HCT116 (cell line): ENCODE measurements around the gene KCNN3. TPM values are rescaled to one million over a fixed set of nuclear protein-coding genes. Genes with fewer than 3 reads are reported as not detected.

Experiments used
- ATAC-seq: fragments of 200-7000 bp; cut with Tn5 transposase; 2 replicates; pipeline ENCODE4 v1.9.1; 2020; ENCODE audit warnings: mild to moderate bottlenecking, moderate library complexity
- BruUV-seq: library from RNA; stranded (reverse); fragments of 400-500 nt; replicated peaks from 2 replicates; lab custom pipeline; 2021; lab: Mats Ljungman, UMichigan
- CTCF ChIA-PET: fragments of 300-600 bp; sonication (Branson Sonifier 250); formaldehyde crosslinking; loops from one replicate; lab custom pipeline; 2021; ENCODE audit warnings: antibody characterized with exemption; lab: Charles Lee
- POLR2A ChIA-PET: fragments of 300-600, 350-600 bp; sonication (Branson Sonifier 250); formaldehyde crosslinking; loops from one replicate; lab custom pipeline; 2021; ENCODE audit warnings: antibody characterized with exemption; lab: Charles Lee
- RAD21 ChIA-PET, 2 experiments: fragments of 300-600 bp; sonication (Branson Sonifier 250); formaldehyde crosslinking; loops; one replicate each; lab custom pipeline; 2023; ENCODE audit warnings: low total read pairs in 2 of 2; ENCODE audit not compliant: uncharacterized antibody in 2 of 2, unreplicated experiment in 2 of 2, low non-redundant PET in 1 of 2; lab: Charles Lee
- DNase-seq: peaks from one replicate; pipeline ENCODE4 v3.0.0-alpha.2; 2010; ENCODE audit warnings: low read depth, low spot score
- H2AFZ ChIP-seq: fragments of 200-600 bp; shearing (Covaris generic), sonication (generic); 2 replicates; pipeline ENCODE4 v1.6.1; 2017; ENCODE audit warnings: low read depth, mixed run types, mixed read lengths, antibody characterized with exemption, low read length; ENCODE audit not compliant: poor library complexity, severe bottlenecking
- H3K27ac ChIP-seq: 2 replicates; pipeline ENCODE4 v1.5.1; 2012; ENCODE audit warnings: low read depth, low read length
- H3K27me3 ChIP-seq: fragments of 200-600 bp; sonication (generic); 2 replicates; pipeline ENCODE4 v1.6.1; 2016; ENCODE audit warnings: mixed run types, low read length, mixed read lengths; ENCODE audit not compliant: insufficient read depth
- H3K36me3 ChIP-seq, 2 experiments: fragments of 200-500 bp in 1 of 2; fragments of 200-600 bp in 1 of 2; sonication (Bioruptor generic) in 1 of 2; sonication (generic) in 1 of 2; 2 replicates each; pipeline versions ENCODE4 v1.5.1 to v1.6.1; 2014 to 2016; ENCODE audit warnings: low read length in 2 of 2, inconsistent platforms in 1 of 2, mixed read lengths in 1 of 2, mixed run types in 1 of 2; ENCODE audit not compliant: insufficient read depth in 2 of 2, control insufficient read depth in 1 of 2
- H3K4me1 ChIP-seq, 2 experiments: fragments of 200-600 bp in 1 of 2; sonication (generic) in 1 of 2; 2 replicates each; pipeline versions ENCODE4 v1.5.1 to v1.6.1; 2012 to 2017; ENCODE audit warnings: low read length in 2 of 2, inconsistent platforms in 1 of 2, mild to moderate bottlenecking in 1 of 2, mixed read lengths in 1 of 2, mixed run types in 1 of 2, moderate library complexity in 1 of 2; ENCODE audit not compliant: insufficient read depth in 2 of 2, control insufficient read depth in 1 of 2
- H3K4me2 ChIP-seq: fragments of 200-600 bp; sonication (generic); 2 replicates; pipeline ENCODE4 v1.6.1; 2017; ENCODE audit warnings: mixed run types, low read length, mixed read lengths
- H3K4me3 ChIP-seq, 2 experiments: fragments of 200-600 bp in 1 of 2; sonication (generic) in 1 of 2; replicated peaks in 1 of 2; 2 replicates each; pipeline ENCODE4 v1.5.1; 2011 to 2016; ENCODE audit warnings: low read length in 2 of 2, control low read depth in 1 of 2, low read depth in 1 of 2, mild to moderate bottlenecking in 1 of 2, mixed read lengths in 1 of 2, mixed run types in 1 of 2
- H3K79me2 ChIP-seq: fragments of 200-600 bp; sonication (generic); 2 replicates; pipeline ENCODE4 v1.6.1; 2017; ENCODE audit warnings: mild to moderate bottlenecking, mixed run types, low read length, moderate library complexity, mixed read lengths; ENCODE audit not compliant: insufficient read depth
- H3K9ac ChIP-seq: fragments of 200-600 bp; sonication (generic); 2 replicates; pipeline ENCODE4 v1.6.1; 2016; ENCODE audit warnings: low read length, mixed read lengths
- H3K9me2 ChIP-seq: fragments of 200-600 bp; sonication (generic), shearing (Covaris generic); 2 replicates; pipeline ENCODE4 v1.6.1; 2017; ENCODE audit warnings: mixed run types, mild to moderate bottlenecking, moderate library complexity; ENCODE audit not compliant: insufficient read depth
- H3K9me3 ChIP-seq, 2 experiments: fragments of 200-500 bp in 1 of 2; fragments of 200-600 bp in 1 of 2; sonication (Bioruptor generic) in 1 of 2; sonication (generic) in 1 of 2; 2 replicates each; pipeline ENCODE4 v1.6.1; 2014 to 2017; ENCODE audit warnings: low read length in 2 of 2, mixed read lengths in 2 of 2, inconsistent platforms in 1 of 2, low read depth in 1 of 2, mild to moderate bottlenecking in 1 of 2, mixed run types in 1 of 2, moderate library complexity in 1 of 2; ENCODE audit not compliant: control insufficient read depth in 1 of 2, insufficient read depth in 1 of 2
- H4K20me1 ChIP-seq: fragments of 200-600 bp; sonication (generic), shearing (Covaris generic); 2 replicates; pipeline ENCODE4 v1.6.1; 2017; ENCODE audit warnings: mixed run types, mild to moderate bottlenecking, moderate library complexity; ENCODE audit not compliant: insufficient read depth
- EGR1 ChIP-seq: IDR thresholded peaks from 2 replicates; pipeline ENCODE4 v1.6.1; 2012; ENCODE audit warnings: low read depth
- ELF1 ChIP-seq: IDR thresholded peaks from 2 replicates; pipeline ENCODE4 v1.6.1; 2012; ENCODE audit warnings: low read depth, borderline replicate concordance
- JUND ChIP-seq: IDR thresholded peaks from 2 replicates; pipeline ENCODE4 v1.6.1; 2012
- POLR2A ChIP-seq: IDR thresholded peaks from 2 replicates; pipeline ENCODE4 v1.7.0; 2011; ENCODE audit warnings: borderline replicate concordance; ENCODE audit not compliant: insufficient read depth, insufficient read length; ENCODE audit errors: extremely low read depth
- POLR2AphosphoS5 ChIP-seq: IDR thresholded peaks from 2 replicates; pipeline ENCODE4 v1.6.1; 2011; ENCODE audit warnings: mild to moderate bottlenecking, low read depth, low read length, moderate library complexity
- REST ChIP-seq: IDR thresholded peaks from 2 replicates; pipeline ENCODE4 v1.6.1; 2012; ENCODE audit warnings: low read depth
- TCF7L2 ChIP-seq: IDR thresholded peaks from 2 replicates; pipeline ENCODE4 v1.7.0; 2011; ENCODE audit warnings: borderline replicate concordance, inconsistent platforms; ENCODE audit not compliant: insufficient read depth, insufficient read length; ENCODE audit errors: extremely low read depth
- ZBTB33 ChIP-seq: IDR thresholded peaks from 2 replicates; pipeline ENCODE4 v1.6.1; 2011; ENCODE audit warnings: mild to moderate bottlenecking, low read length, moderate library complexity; ENCODE audit not compliant: insufficient replicate concordance; ENCODE audit errors: extremely low read depth
- intact Hi-C: fragments of 100-400 bp; cut with micrococcal nuclease; formaldehyde crosslinking; loops from 2 replicates; pipeline ENCODE4 v1.10.0; 2022
- total RNA-seq: library from RNA; stranded (reverse); gene quantifications from one replicate; pipeline ENCODE4 v1.2.1, GENCODE V29; 2021; ENCODE audit not compliant: unreplicated experiment

KCNN3 gene
- total RNA-seq, 1 experiment from 2014 or later, result 1.1 TPM

GRCh38 chr1:154793685-154794084 lies 76.4 kb downstream of the KCNN3 start:
- POLR2A ChIA-PET, result no interaction called here
- peaks cover 8 to 10% of the 10 kb centered on the region in 2 experiments; a peak in 3 of 4 replicates for H3K4me1 ChIP-seq
- no peak for DNase-seq
- no peak overlapping the region for H3K4me2 ChIP-seq
- no peak overlapping the region for H3K9ac ChIP-seq
- TF ChIP-seq REST (no peak), POLR2A (no peak), TCF7L2 (no peak), JUND (no peak), POLR2AphosphoS5 (no peak), ZBTB33 (no peak), ELF1 (no peak), EGR1 (no peak)
- H3K27me3 ChIP-seq, result peaks cover 12% of the 10 kb centered on the region; the same call in 1 of the 2 replicates
- H4K20me1 ChIP-seq, result no peaks in the 10 kb centered on the region
- H3K36me3 ChIP-seq, result no peaks in the 10 kb centered on the region
- no peak overlapping the region for H3K4me3 ChIP-seq
- RAD21 ChIA-PET, result no interaction called here
- no TSS peak for BruUV-seq
- CTCF ChIA-PET, result no interaction called here
- ATAC-seq, result no peak
- H3K27ac ChIP-seq, result no peak overlapping the region
- no peaks in the 10 kb centered on the region for H3K79me2 ChIP-seq
- no peaks in the 10 kb centered on the region for H3K9me3 ChIP-seq
- H2AFZ ChIP-seq, result no peak overlapping the region
- intact Hi-C loops, result no loop called here
- H3K9me2 ChIP-seq, result no peaks in the 10 kb centered on the region
